B cell (primary cell): ENCODE data around the gene PAQR4.

Experiments
- CTCF ChIP-seq: fragments of 200-600 bp; IDR thresholded peaks from one replicate; pipeline ENCODE4 v1.8.0; 2022; ENCODE audit warnings: antibody characterized with exemption, mild to moderate bottlenecking
- EZH2 ChIP-seq: IDR thresholded peaks from 2 replicates; pipeline ENCODE4 v1.6.1; 2012; ENCODE audit warnings: borderline replicate concordance, low read depth, mild to moderate bottlenecking, moderate library complexity, low read length; ENCODE audit not compliant: insufficient read depth, poor library complexity, severe bottlenecking

- TF ChIP-seq EZH2 (no peak), CTCF (peak; percentile 96)
Measured at GRCh38 chr16:2919511-2920255, 49.5 kb upstream of the PAQR4 start.
